B cell (primary cell): ENCODE results near the gene TNIP1. TPM values are rescaled to one million over a fixed set of nuclear protein-coding genes. Genes with fewer than 3 reads are reported as not detected.

Source experiments
- ATAC-seq: fragments of 200-7000 bp; cut with Tn5 transposase; one replicate; pipeline ENCODE4 v1.10.0; 2021; ENCODE audit warnings: low read depth, mild to moderate bottlenecking, moderate number of reproducible peaks, moderate library complexity
- CTCF ChIA-PET: fragments of 350-600 bp; sonication (Branson Sonifier 250); formaldehyde crosslinking; loops from one replicate; lab custom pipeline; 2021; ENCODE audit warnings: antibody characterized with exemption, inconsistent platforms; lab: Charles Lee
- POLR2A ChIA-PET: fragments of 350-600 bp; sonication (Branson Sonifier 250); formaldehyde crosslinking; loops from one replicate; lab custom pipeline; 2021; ENCODE audit warnings: antibody characterized with exemption; lab: Charles Lee
- DNase-seq: peaks from one replicate; pipeline ENCODE4 v3.0.0; 2013
- H2AFZ ChIP-seq: 2 replicates; pipeline ENCODE4 v1.6.1; 2012; ENCODE audit warnings: mild to moderate bottlenecking, low read depth, low read length; ENCODE audit not compliant: insufficient read depth, poor library complexity, severe bottlenecking
- H3K27ac ChIP-seq, 2 donors: 1 replicate in 1 of 2; 2 replicates in 1 of 2; pipeline ENCODE4 v1.5.1; 2012 to 2013; ENCODE audit warnings: low read length in 2 of 2, mild to moderate bottlenecking in 2 of 2, moderate library complexity in 1 of 2
- H3K27me3 ChIP-seq, 4 experiments: fragments of 200-600 bp in 1 of 4; sonication (generic) in 1 of 4; replicated peaks in 1 of 4; 1 replicate in 2 of 4; 2 replicates in 2 of 4; pipeline versions ENCODE4 v1.6.1 to v1.7.0; 2013 to 2016; ENCODE audit warnings: low read length in 3 of 4, mild to moderate bottlenecking in 2 of 4, mixed read lengths in 1 of 4, moderate library complexity in 1 of 4; ENCODE audit not compliant: insufficient read depth in 4 of 4, control insufficient read depth in 3 of 4; ENCODE audit errors: control extremely low read depth in 1 of 4
- H3K36me3 ChIP-seq, 2 experiments: replicated peaks in 1 of 2; 1 replicate in 1 of 2; 2 replicates in 1 of 2; pipeline versions ENCODE4 v1.6.1 to v1.7.1; 2013; ENCODE audit warnings: low read length in 1 of 2; ENCODE audit not compliant: insufficient read depth in 2 of 2, control insufficient read depth in 1 of 2; ENCODE audit errors: control extremely low read depth in 1 of 2, extremely low read depth in 1 of 2
- H3K4me1 ChIP-seq, 2 donors: fragments of 200-600 bp in 1 of 2; sonication (generic) in 1 of 2; 1 replicate in 1 of 2; 2 replicates in 1 of 2; pipeline versions ENCODE4 v1.5.1 to v1.6.1; 2013 to 2017; ENCODE audit warnings: low read length in 2 of 2; ENCODE audit not compliant: control insufficient read depth in 2 of 2, insufficient read depth in 2 of 2
- H3K4me2 ChIP-seq: replicated peaks from 2 replicates; pipeline ENCODE3; 2012; ENCODE audit warnings: mild to moderate bottlenecking, low read depth, low read length; ENCODE audit not compliant: poor library complexity, severe bottlenecking
- H3K4me3 ChIP-seq, 5 experiments: fragments of 200-600 bp in 1 of 5; sonication (generic) in 1 of 5; 1 replicate in 3 of 5; 2 replicates in 2 of 5; pipeline versions ENCODE4 v1.5.1 to v1.7.0; 2011 to 2016; ENCODE audit warnings: low read length in 4 of 5, mild to moderate bottlenecking in 4 of 5, low read depth in 2 of 5, control low read depth in 1 of 5, moderate library complexity in 1 of 5; ENCODE audit not compliant: insufficient read depth in 1 of 5; ENCODE audit errors: control extremely low read depth in 1 of 5, extremely low read depth in 1 of 5
- H3K79me2 ChIP-seq: fragments of 200-600 bp; sonication (generic); one replicate; pipeline ENCODE4 v1.6.0; 2016; ENCODE audit warnings: low read length; ENCODE audit not compliant: control insufficient read depth, insufficient read depth
- H3K9ac ChIP-seq: fragments of 200-600 bp; sonication (generic); 2 replicates; pipeline ENCODE4 v1.6.1; 2017; ENCODE audit warnings: mild to moderate bottlenecking, low read length, moderate library complexity
- H3K9me3 ChIP-seq, 3 donors: one replicate each; pipeline versions ENCODE4 v1.6.1 to v1.7.1; 2013; ENCODE audit warnings: low read length in 2 of 3; ENCODE audit not compliant: control insufficient read depth in 2 of 3, insufficient read depth in 1 of 3; ENCODE audit errors: control extremely low read depth in 1 of 3
- H4K20me1 ChIP-seq: 2 replicates; pipeline ENCODE4 v1.6.0; 2012; ENCODE audit warnings: mild to moderate bottlenecking, low read length; ENCODE audit not compliant: insufficient read depth, control insufficient read depth, poor library complexity, severe bottlenecking
- H3K27ac Mint-ChIP-seq: one replicate; pipeline ENCODE4 v1.8.0; 2021; ENCODE audit warnings: mixed read lengths
- H3K27me3 Mint-ChIP-seq: one replicate; pipeline ENCODE4 v1.8.0; 2021; ENCODE audit warnings: mixed read lengths
- H3K4me1 Mint-ChIP-seq: one replicate; pipeline ENCODE4 v1.8.0; 2021; ENCODE audit warnings: mixed read lengths
- H3K4me3 Mint-ChIP-seq: one replicate; pipeline ENCODE4 v1.8.0; 2021; ENCODE audit warnings: mixed read lengths
- H3K9me3 Mint-ChIP-seq: one replicate; pipeline ENCODE4 v1.8.0; 2022; ENCODE audit warnings: mixed read lengths; ENCODE audit not compliant: insufficient read depth
- CTCF ChIP-seq: fragments of 200-600 bp; IDR thresholded peaks from one replicate; pipeline ENCODE4 v1.8.0; 2022; ENCODE audit warnings: antibody characterized with exemption, mild to moderate bottlenecking
- EZH2 ChIP-seq: IDR thresholded peaks from 2 replicates; pipeline ENCODE4 v1.6.1; 2012; ENCODE audit warnings: borderline replicate concordance, low read depth, mild to moderate bottlenecking, moderate library complexity, low read length; ENCODE audit not compliant: insufficient read depth, poor library complexity, severe bottlenecking
- WGBS: methylation state at CpG from one replicate; pipeline ENCODE4 v1.1.5; 2013; ENCODE audit warnings: missing lambda C conversion rate; ENCODE audit not compliant: insufficient coverage; 5-methylcytosine and 5-hydroxymethylcytosine counted together
- intact Hi-C: fragments of 100-400 bp; cut with micrococcal nuclease; formaldehyde crosslinking; loops from one replicate; pipeline ENCODE4 v1.10.0; 2022
- polyA plus RNA-seq: library from polyadenylated mRNA; depleted of rRNA; stranded (reverse); fragments of >200 nt; gene quantifications from 2 replicates; pipeline ENCODE4 v1.2.3, GENCODE V29; 2012
- total RNA-seq, 2 donors: library from RNA; stranded (reverse); fragments of 120-200 nt in 1 of 2; gene quantifications; 1 replicate in 1 of 2; 2 replicates in 1 of 2; pipeline versions ENCODE4 v1.2.3 to v1.2.4, GENCODE V29; 2013 to 2022

TNIP1 gene
- total and polyA plus RNA-seq, 2 donors (not counting 1 experiment from before 2014, with no cell fraction given): 108 to 294 TPM

GRCh38 chr5:150987746-150988145, 93.1 kb downstream of the TNIP1 start:
- Mint-ChIP-seq H3K27me3 (peaks cover 6% of the 10 kb centered on the region), H3K27ac (no peak overlapping the region), H3K4me3 (no peak overlapping the region), H3K9me3 (no peaks in the 10 kb centered on the region), H3K4me1 (no peaks in the 10 kb centered on the region)
- H3K9ac ChIP-seq: no peak overlapping the region
- intact Hi-C loops: no loop called here
- no peak overlapping the region for H3K4me2 ChIP-seq
- DNase-seq (no peak), ATAC-seq (no peak)
- H3K79me2 ChIP-seq: no peaks in the 10 kb centered on the region
- H4K20me1 ChIP-seq: no peaks in the 10 kb centered on the region
- H3K36me3 ChIP-seq: no peaks in the 10 kb centered on the region
- H3K4me3 ChIP-seq: no peak overlapping the region
- POLR2A ChIA-PET: no interaction called here
- no peak overlapping the region for H2AFZ ChIP-seq
- TF ChIP-seq CTCF (no peak), EZH2 (no peak)
- H3K27ac ChIP-seq: no peak overlapping the region
- CTCF ChIA-PET: no interaction called here
- H3K27me3 ChIP-seq: no peaks in the 10 kb centered on the region
- no peaks in the 10 kb centered on the region for H3K4me1 ChIP-seq
- WGBS: 90% methylated on average over 3 of the region's 3 CpGs
- peaks cover 0 to 3% (median 0%) of the 10 kb centered on the region in 3 donors for H3K9me3 ChIP-seq

Other genes with a start within 250 kb of the TNIP1 start
- 1.3 and 1.6 TPM in 2 replicates for gene IRGM, start 234.5 kb downstream of the TNIP1 start, total RNA-seq
- 2.5 and 2.8 TPM in 2 replicates for gene IRGM, start 234.5 kb downstream of the TNIP1 start, polyA plus RNA-seq
- gene ZNF300, start 176.1 kb downstream of the TNIP1 start, total RNA-seq: 8.1 and 8.7 TPM in 2 replicates
- 3.6 and 4.3 TPM in 2 replicates for gene ZNF300, start 176.1 kb downstream of the TNIP1 start, polyA plus RNA-seq
- 0.78 TPM in 1 of 2 replicates, not detected in the other for gene GPX3, start 60.4 kb downstream of the TNIP1 start, total RNA-seq
- not detected in 2 replicates for gene GPX3, start 60.4 kb downstream of the TNIP1 start, polyA plus RNA-seq
- 300 and 316 TPM in 2 replicates for gene ANXA6, start 76.7 kb upstream of the TNIP1 start, total RNA-seq
- gene ANXA6, start 76.7 kb upstream of the TNIP1 start, polyA plus RNA-seq: 131 and 136 TPM in 2 replicates
- 125 and 129 TPM in 2 replicates for gene CCDC69, start 143.1 kb upstream of the TNIP1 start, total RNA-seq
- gene CCDC69, start 143.1 kb upstream of the TNIP1 start, polyA plus RNA-seq: 58.7 and 113 TPM in 2 replicates
- gene GM2A, start 172.2 kb upstream of the TNIP1 start, total RNA-seq: 82.7 and 89.3 TPM in 2 replicates
- 18.7 and 29.8 TPM in 2 replicates for gene GM2A, start 172.2 kb upstream of the TNIP1 start, polyA plus RNA-seq
- not detected in 2 replicates for gene SLC36A3, start 222.7 kb upstream of the TNIP1 start, total RNA-seq
- gene SLC36A3, start 222.7 kb upstream of the TNIP1 start, polyA plus RNA-seq: not detected in 2 replicates